Glomerular visceral epithelial cell (primary cell): ENCODE measurements around the gene USP10.

Source experiments
- DNase-seq: peaks from one replicate; pipeline ENCODE4 v3.0.0-alpha.2; 2016; ENCODE audit errors: extremely low spot score

The USP10 gene

DNA sequence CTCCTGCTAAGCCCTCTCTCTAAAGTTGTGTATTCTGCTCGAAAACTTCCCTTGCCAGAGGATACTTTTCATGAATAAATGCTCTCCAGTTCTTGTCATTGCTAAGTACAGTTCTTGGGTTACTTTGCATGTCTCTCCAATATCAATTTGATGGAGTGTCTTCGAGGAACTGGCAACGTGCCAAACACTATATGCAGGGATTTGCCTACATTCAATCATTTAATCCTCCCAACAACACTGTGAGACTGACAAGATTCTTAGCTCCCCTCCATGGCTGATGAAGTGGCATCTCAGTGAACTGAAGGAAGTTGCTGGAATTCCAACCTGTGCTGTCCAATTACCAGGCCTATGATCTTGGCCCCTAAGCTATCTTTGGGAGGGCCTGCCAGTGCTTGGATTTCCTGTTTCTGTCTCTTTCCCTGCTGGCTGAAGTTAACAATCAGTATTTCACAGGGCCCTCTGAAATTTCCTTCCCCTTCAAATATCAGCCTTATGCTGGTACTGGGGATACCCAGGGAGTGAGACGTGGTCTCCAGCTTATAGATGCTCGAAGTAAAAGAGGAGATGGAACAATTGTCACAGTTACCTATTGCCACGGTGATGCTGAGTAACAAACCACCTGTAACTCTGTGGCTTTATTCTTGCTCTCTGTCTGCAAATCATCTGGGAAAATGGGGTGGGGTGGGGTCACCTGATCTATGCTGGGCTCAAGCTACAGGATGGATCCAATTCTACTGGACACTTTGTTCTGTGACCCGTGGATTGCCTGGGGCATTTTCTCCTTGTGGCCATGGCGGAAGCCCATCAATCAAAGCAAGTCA lies 100.6 kb downstream of the USP10 start:
- DNase-seq, result no peak

DNA sequence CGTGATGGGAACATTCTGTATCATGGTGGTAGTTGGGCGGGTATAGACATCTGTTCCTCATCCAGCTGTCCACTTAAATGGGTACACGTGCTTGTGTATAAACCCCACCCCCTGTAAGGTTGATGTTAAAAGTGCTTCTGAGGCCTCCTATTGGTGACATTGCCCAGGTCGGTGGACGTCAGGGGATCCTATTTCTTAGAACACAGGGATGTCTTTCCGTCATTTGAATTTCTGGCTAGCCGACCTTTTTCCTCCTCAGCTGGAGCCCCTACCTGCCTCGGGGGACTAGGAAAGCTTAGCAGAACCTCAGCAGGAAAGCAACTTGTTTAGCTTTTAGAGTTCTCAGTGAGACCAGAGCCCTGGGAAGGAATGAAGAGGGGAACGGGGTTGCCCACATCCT lies 103.3 kb downstream of the USP10 start:
- DNase-seq, result no peak

DNA sequence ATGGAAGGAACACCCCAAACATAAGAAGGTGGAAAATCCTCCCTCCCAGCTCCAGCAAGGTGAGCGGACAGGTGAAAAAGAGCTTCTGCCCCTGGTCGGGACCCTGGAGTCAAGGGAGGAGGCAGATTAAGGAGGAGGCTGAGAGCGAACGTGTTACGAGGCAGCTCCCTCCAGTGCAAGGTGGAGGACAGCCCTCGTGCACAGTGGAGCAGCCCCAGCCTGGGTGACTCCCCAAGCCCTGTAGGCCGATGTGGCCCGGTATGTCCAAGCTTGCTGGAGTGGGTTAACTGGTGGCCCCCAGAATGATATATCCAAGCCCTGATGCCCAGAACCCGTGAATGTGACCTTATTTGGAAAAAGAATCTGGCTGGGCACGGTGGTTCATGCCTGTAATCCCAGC lies 104.5 kb downstream of the USP10 start:
- DNase-seq, result no peak

DNA sequence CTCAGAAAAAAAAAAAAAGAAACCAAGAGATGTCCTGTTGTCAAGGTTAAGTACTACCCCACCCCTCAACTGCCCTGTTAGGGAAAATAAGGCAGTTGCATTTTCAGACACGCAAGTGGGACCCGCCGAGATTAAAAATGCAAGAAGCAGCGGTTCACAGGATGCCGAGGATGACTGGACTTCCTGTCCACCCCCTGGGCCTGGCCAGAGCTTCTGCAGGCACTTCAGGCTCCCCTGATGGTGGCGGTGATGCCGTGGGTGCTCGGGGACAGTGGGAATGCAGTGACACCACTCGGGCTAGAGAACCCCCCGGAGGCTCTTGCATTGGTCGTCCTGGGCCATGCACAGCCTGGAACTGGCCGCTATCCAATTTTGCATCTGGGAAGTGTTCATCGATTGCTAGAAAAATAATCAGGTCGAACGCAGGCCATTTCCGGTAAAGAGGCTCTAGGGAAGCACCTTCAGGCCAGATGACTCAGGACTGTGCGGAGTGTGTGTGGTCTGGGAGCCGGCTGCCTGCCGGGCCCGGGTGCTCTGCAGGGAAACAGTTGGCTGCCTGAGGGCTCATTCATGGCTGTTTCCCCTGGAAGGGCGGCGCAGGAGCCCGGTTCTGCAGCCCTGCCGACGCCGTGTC lies 106.6 kb downstream of the USP10 start:
- peak; percentile 77 for DNase-seq

DNA sequence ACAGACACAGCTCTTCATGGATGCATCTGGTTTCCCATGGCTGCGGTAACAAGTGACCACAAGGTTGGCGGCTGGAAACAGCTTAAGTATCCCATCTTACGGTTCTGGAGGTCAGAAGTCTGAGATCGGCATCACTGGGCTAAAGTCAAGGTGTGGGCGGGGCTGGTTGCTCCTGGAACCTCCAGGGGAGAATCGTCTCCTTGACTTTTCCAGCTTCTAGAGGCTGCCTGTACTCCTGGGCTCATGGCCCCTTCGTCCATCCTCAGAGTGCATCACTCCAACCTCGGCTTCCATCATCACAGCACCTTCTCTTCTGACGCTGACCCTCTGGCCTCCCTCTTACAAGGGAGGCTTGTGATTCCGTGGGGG lies 107.1 kb downstream of the USP10 start:
- DNase-seq, result no peak

DNA sequence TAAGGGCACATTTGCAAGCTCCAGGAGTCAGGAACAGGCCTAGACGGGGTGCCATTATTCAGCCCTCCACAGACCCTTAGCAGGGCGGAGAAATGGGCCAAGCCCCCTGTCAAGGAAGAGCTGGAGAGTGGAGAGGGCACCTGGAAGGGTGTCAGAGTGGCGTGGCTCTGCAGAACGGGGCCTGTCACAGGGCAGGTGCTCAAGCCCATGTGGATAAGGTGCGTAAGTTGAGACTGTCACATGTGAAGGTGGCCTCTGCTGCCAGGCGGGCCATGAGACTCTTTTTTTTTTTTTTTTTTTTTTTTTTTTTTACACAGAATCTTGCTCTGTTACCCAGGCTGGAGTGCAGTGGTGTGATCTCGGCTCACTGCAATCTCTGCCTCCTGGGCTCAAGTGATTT lies 108.0 kb downstream of the USP10 start:
- no peak for DNase-seq

DNA sequence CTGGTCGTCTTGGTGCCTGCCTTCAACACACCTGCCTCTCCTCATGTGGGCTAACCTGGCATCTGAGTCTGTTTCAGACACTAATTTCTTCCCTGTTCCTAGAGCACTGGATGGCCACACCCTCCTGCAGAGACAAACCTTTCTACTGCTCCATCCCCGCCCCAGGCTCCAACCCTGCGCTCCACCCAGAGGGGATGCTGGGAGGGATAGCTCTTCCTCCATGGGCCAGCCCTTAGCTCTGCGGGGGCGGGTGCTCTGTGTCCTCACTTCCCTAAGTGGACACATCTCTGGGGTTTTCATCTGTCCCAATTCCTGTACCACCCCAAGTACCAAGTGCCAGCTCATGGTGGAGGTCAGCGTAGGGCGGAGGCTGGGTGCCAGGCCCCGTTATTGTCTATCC lies 109.0 kb downstream of the USP10 start:
- DNase-seq, result no peak

DNA sequence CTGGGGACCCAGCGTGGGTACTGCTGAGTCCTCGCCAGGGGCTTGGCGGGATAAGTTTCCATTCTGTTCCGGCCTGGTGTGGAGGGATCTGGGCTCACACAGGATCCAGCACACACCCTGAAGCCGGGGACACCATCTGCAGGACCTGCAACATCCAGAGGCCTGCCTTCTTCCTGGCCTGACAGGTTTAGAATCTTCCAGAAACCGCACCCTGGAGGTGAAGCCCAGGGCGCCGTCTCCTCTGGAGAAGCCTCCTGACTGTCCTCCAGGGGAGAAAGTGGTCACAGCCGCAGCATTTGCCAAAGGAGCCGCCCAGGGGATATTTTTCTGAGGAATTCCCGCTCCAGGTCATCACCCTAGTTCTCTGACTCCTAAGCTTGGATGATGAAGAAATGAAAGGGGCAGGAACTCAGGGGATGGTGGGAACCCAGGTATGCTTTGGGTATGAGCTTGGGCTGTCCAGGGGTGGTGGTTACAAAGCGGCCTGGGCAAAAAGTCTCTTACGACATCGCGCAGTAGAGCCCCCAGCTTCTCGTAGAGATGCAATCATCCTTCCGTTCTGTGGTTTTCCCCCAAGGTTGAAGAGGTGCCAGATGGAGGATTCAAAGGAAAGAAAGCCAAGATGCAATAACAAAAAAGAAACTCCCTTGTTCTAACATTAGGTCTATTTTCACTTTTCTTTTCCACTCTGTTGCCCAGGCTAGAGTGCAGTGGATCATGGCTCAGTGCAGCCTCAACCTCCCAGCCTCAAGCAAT lies 110.9 kb downstream of the USP10 start:
- peak; percentile 82 for DNase-seq

DNA sequence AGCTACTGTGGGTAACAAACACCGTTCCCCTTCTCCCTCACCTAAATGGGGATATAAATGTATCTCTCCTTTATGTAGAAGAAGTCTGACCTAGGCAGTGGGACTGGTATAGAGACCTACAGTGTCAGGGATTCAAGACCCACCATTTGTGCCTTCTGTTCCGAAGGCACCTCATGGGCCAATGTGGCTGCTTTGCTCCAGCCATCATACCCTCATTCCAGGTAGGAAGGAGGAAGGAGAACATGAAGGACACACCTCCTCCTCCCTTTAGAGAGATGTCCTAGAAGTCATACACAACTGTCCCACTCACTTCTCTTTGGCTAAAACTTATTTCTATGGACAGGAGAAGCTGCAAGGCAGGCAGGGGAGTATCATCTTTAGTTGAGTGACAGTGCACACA lies 111.7 kb downstream of the USP10 start:
- DNase-seq, result no peak

DNA sequence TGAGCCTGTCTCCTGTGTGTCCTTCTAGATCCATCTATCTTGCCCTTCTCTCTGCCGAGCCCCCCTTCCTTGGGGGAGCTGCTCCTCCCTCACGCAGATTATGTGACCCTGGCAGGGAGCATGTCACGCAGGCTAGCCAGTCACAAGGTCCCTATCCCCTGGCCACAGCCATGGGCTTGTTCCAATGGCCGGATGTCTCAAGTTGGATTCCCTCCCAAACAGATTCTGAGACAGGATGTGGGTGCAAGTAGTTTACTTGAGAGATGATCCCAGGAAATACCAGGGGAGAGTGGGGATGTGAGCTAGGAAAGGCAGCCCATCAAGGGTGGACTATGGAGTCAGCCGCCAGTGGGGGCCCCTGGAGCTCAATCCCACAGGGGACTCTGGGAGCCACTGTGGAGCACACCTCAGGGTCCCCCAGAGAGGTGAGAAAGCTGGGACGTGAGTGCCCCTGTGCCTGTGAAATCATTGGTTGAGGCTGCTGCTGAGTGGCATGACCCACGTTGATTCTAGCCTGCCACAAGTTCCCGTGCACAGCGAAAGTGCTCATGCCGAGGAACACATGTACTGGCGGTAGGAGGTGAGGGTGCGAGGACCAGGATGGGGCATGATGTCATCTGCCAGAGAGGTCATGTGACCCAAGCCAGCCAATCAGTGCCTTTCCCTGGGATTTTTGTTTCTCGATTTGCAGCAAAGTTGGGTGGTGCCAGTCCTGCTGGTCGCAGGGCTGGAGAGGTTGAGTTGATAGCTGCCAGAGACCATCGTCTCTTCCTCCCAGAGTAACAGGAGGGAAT lies 113.5 kb downstream of the USP10 start:
- no peak for DNase-seq

DNA sequence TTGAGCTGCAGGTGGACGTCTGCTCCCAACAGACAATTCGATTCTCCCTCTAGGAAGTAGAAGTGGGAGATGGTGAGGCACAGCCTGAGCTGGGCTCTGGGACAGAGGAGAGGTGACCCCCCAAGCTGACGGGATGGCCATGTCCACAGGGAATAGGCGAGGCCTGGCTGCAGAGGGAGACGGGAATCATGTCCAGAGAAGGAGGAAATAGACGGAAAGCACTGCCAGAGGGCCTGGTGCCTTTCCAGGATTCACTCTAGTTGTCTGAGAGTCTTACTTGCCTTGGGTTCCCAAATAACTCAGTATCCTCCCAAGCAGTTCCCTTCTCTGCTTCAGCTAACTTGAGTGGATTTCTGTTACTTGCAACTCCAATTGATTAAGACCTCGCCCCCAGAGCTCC lies 115.7 kb downstream of the USP10 start:
- no peak for DNase-seq

DNA sequence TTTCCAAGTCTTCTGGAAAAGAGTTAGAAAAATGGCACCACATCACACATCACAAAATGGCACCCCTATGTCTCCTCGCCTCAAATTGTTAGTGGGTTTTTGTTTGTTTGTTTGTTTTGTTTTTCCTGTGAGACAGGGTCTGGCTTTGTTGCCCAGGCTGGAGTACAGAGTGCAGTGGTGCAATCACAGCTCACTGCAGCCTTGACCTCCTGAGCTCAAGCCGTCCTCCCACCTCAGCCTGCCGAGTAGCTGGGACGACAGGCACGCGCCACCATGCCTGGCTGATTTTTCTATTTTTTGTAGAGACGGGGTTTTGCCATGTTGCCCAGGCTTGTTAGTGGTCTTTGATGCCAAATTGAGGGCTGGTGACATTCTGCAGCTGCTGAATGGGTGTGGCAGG lies 116.2 kb downstream of the USP10 start:
- DNase-seq, result no peak

DNA sequence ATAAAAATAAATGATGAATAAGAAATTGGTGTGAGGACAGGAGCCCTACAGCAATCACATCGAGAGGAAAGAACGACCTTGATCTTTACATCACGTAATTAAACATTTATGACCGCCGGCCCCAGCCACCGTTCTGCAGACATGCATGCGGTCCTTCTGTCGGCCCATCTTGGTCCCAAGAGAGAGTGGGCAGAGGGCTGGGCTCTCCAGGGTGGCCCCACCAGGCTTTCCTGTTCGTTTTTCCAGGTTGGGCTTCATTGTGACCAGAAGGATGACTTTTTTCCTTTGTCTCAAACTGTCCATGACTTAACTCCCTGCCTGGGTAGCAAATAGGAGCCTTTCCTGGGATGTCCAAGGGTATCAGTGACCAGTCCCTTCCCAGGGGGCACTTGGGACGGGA lies 116.7 kb downstream of the USP10 start:
- no peak for DNase-seq

DNA sequence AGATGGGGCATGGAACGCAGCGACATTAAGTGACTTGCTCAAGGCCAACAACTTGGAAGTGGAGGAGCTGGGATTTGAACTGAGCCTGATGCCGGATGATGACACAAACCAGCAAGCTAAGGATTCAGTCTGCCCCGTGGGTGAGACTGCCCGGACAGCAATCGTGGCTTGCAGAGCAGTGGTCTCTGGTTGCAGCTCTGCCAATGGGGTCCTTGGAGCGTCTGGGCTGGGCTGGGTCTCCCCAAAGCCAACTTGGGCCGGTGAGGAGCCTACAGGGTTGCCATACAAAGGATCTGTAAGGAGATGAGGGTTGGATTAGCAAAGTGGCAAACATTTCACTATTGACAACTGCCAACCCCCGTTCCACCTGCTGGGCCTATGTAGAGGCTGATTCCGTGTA lies 117.4 kb downstream of the USP10 start:
- no peak for DNase-seq

DNA sequence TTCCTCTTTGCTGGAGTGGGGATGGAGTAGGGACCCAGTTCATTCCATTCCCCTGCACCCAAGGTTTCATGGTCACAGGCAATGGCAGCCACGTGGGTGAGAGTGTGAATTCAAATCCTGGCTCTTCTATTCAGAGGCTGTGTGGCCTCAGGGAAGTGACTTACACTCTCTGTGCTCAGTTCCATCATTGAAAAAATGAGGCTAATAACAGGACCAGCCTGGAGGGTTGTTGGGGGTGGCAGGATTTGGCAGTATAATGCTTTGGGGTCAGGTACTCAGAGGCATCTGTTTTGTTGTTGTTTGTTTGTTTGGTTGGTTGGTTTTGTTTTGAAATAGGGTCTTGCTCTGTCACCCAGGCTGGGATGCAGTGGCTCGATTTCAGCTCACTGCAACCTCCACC lies 117.8 kb downstream of the USP10 start:
- no peak for DNase-seq

DNA sequence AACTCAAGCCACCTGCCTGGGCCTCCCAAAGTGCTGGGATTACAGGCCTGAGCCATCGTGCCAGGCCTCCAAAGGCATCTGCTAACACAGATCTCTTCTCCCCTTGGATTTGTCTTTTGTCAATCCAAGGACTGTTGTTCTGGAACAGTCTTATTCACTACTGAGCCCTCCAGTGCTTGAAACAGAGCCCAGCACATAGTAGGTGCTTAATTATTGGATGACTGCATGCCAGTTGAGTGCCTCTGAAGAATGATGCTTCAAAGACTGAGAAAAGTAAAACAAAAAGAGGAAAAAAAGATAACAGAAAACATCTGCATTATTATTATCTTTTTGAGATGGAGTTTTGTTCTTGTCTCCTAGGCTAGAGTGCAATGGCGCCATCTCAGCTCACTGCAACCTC lies 118.3 kb downstream of the USP10 start:
- no peak for DNase-seq

DNA sequence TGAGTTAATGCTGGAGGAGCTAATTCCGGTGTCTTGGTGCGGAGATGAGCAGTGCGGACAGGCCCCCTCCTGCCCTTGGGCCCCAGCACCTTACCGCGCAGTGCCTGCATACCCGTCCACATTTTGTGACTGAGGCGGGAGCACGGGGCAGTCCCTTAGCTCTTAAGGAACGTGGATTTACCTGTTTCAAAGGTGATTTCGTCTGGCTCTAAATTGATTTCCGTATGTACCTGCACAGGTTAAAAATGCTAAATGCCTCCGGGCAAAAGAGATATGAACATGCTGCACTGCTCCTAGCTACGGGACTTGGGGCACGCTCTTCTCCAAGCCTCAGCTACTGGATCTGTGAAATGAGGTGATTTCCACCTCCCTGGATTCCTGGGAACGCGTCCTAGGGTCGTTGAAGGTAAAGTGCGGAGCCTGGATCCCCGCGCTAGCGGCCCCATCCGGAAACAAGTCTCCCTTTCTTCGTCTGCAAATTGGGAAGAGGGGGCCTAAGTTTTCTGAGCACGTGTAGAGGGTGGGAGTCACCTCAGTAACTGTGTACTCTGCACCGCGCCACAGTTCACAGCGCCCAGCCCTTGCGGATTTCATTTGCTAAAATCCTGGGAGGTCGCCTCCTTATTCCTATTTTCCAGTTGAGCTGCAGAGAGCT lies 119.3 kb downstream of the USP10 start:
- no peak for DNase-seq

DNA sequence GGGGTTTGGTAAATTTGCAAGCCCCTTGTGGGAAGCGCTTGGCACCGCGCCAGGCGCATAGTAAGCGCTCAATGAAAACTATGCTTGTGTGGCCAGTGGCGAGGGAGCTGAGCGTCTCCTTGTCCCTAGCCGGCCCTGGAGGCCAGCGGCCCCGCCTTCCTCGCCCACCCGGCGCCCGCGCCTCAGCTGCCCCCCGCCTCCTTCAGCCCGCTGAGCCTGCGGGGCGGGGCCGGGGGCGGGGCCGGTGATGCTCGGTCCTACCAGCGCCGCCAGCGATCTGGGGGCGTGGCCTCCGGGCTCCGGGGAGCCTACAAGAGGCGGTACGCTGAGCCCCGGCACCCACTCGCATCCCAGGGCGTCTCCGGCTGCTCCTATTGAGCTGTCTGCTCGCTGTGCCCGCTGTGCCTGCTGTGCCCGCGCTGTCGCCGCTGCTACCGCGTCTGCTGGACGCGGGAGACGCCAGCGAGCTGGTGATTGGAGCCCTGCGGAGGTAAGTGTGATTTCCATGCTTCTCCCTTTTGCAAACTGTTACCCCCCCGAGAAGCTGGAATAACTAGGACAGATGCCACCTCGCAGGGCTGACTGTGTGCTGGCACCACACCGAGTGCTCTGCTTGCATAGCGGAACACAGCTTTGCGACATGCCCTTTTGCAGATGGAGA lies 120.0 kb downstream of the USP10 start, which contains the start of gene CRISPLD2:
Gene CRISPLD2, plus strand, starts transcription at position 342 of the 661 bp plus-strand sequence. CDS start 18,511 bp downstream, outside the sequence.
- peak; percentile 94 for DNase-seq

DNA sequence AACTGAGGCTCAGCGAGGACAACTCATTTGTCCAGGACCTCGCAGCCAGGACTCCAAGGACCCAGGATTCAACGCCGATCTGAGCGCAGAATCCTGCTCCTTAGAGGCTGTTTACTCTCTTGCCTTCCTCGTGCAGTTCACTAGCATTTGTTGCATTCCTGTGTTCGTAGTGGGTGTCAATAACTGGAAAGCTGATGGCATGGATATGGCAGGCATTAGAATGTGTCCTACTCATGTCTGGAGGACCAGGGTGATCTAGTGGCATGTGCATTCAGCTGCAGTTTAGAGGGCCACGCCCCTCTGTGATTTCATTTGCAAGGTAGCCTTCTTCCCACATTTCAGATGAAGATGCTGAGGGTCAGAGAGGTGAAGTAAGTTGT lies 120.5 kb downstream of the USP10 start:
- no peak for DNase-seq

DNA sequence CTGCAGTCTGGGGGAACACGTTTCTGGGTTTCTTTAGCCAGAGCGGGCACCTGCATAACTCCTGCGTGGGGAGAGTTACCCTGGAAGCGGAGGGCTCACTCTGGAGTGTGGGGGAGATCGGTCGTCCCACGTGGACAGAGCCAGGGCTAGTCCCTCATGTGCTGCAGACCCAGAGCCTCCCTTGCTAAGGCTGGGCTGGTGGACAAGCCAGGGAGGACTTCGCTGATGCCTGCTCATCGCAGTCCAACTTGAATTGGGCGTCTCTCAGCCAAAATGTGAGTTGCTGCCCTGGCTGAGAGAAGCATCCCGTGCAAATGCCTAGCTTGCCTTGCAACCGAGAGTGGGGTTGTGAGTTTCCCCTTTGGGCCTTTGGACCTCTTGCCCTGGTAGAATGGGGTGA lies 121.0 kb downstream of the USP10 start:
- no peak for DNase-seq

DNA sequence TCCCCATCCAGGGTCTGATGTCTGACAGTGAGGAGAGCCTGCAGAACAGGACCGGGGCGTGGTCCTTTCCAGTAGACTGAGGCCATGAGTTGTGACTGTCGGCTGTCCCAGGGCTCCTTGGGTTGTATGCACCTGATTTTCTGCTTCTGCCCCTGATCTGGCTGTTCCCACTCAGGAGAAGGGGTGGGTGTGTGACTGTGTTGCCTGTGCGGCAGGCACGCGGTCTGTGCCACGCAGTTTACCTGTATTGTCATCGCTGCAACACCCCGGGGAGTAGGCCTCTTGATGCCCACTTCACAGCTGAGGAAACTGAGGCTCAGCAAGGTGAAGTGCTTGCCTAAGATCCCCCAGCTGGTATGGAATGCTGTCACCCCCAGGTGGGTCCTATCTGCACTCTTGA lies 121.4 kb downstream of the USP10 start:
- DNase-seq, result no peak
